ENCODE results near the gene KRT28. TPM values are rescaled to one million over a fixed set of nuclear protein-coding genes. Genes with fewer than 3 reads are reported as not detected.

Gene KRT28
- total RNA-seq, 2 donors from 2014 or later: not detected

DNA sequence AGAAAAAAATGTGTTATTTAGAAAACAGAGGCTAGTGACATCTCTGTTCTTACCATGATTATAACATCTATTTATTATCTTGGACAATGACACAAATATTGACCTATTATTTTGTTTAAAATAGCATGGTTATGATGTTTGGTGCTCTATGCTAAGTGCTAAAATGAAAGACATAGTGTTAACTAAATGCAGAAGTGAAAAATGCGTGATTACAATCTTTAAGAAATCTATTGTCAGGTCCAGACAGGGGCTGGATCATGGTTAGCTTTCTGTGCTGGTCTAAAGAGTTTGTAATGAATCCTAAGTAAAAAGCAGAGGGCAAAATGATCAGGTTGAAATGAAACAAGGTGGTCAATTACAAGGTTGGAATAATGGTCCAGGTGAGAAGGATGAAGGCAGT, 622 bp upstream of the KRT28 start:
- Histone ChIP-seq H3K27me3 (peaks cover 0 to 3% of the 10 kb centered on the region in 2 donors), H3K4me1 (peaks cover 0 to 6% of the 10 kb centered on the region in 2 donors), H3K4me3 (no peak overlapping the region), H3K27ac (no peak overlapping the region), H3K9me3 (no peaks in the 10 kb centered on the region), H3K36me3 (no peaks in the 10 kb centered on the region)
- TF ChIP-seq CTCF (IDR thresholded peaks at IDR 0.05): no peak
- DNase-seq (ENCODE audit: low spot score): no peak

- DNase-seq (ENCODE audit: low spot score): no peak
- no peak overlapping the region for H3K4me3 ChIP-seq
- H3K27me3 ChIP-seq: peaks cover 0 to 6% of the 10 kb centered on the region in 2 donors
- H3K9me3 ChIP-seq: no peaks in the 10 kb centered on the region
- no peak for TF ChIP-seq CTCF (IDR thresholded peaks at IDR 0.05)
- no peak overlapping the region for H3K27ac ChIP-seq
- H3K4me1 ChIP-seq: no peaks in the 10 kb centered on the region
- no peaks in the 10 kb centered on the region for H3K36me3 ChIP-seq
Observed at GRCh38 chr17:40796846-40797245, 2.9 kb downstream of the KRT28 start.

- no peak overlapping the region for H3K27ac ChIP-seq
- H3K4me1 ChIP-seq: no peaks in the 10 kb centered on the region
- no peak overlapping the region for H3K4me3 ChIP-seq
- no peaks in the 10 kb centered on the region for H3K36me3 ChIP-seq
- TF ChIP-seq CTCF (IDR thresholded peaks at IDR 0.05): no peak
- peaks cover 0 to 6% of the 10 kb centered on the region in 2 donors for H3K27me3 ChIP-seq
- DNase-seq (ENCODE audit: low spot score): no peak
- no peaks in the 10 kb centered on the region for H3K9me3 ChIP-seq
Observed at GRCh38 chr17:40795019-40795667, 4.6 kb downstream of the KRT28 start.

DNA sequence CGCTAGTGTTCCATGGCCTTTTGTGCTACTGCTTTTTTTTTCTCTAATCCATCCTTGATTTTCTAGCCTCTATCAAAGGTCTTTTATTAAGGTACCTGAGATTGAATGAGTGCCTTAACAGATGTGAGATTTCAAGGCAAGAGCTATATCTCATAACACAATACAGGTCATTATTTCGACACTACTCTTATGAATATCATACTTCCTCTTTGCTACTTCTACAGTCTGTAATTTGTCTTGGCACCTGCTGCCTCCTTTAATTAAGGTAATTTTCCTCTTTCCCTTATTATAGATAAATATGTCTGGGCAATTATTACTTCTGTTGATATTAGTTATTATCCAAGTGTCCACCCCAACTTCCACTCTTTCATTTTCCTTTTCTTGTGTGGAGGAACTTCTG, 5.3 kb downstream of the KRT28 start:
- no peak overlapping the region for H3K4me3 ChIP-seq
- H3K4me1 ChIP-seq: no peaks in the 10 kb centered on the region
- no peak for DNase-seq (ENCODE audit: low spot score)
- H3K9me3 ChIP-seq: no peaks in the 10 kb centered on the region
- TF ChIP-seq CTCF (IDR thresholded peaks at IDR 0.05): no peak
- peaks cover 0 to 3% of the 10 kb centered on the region in 2 donors for H3K27me3 ChIP-seq
- H3K27ac ChIP-seq: no peak overlapping the region
- H3K36me3 ChIP-seq: no peaks in the 10 kb centered on the region

DNA sequence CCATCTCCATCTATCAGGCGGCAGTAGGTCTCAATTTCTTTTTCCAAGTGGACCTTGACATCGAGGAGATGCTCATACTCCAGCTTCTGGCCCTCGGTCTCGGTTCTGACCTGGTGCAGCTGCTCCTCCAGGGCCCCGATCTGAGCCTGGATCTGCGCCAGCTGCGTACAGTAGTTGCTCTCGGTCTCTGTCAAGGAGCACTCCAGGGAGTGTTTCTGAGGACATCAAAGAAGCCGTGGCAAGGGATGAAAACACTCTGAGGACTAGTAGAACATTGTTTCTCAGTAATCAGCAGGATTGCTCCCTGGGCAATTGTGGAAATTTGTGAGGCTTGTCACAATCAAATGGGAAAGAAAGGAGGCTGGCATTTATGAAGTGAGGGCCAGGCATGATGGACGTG, 5.9 kb downstream of the KRT28 start:
- no peak for TF ChIP-seq CTCF (IDR thresholded peaks at IDR 0.05)
- no peak for DNase-seq (ENCODE audit: low spot score)
- H3K27me3 ChIP-seq: peaks cover 0 to 3% of the 10 kb centered on the region in 2 donors
- no peaks in the 10 kb centered on the region for H3K4me1 ChIP-seq
- H3K27ac ChIP-seq: no peak overlapping the region
- H3K9me3 ChIP-seq: no peaks in the 10 kb centered on the region
- H3K4me3 ChIP-seq: no peak overlapping the region
- no peaks in the 10 kb centered on the region for H3K36me3 ChIP-seq

Data from right atrium auricular region (tissue), 2 donors.